Anterior cingulate cortex (tissue), 58 donors: Measurements from ENCODE around the gene RASGEF1C.

Source experiments
- DNase-seq, 58 donors: peaks; one replicate each; lab custom pipeline; 2025; lab: John Stamatoyannopoulos, UW

The RASGEF1C gene

GRCh38 chr5:180191716-180192115 lies 17.3 kb downstream of the RASGEF1C start:
- DNase-seq = no peak

GRCh38 chr5:180187767-180188166 lies 21.2 kb downstream of the RASGEF1C start:
- DNase-seq = no peak

- no peak for DNase-seq
These were observed 28.2 kb downstream of the RASGEF1C start for GRCh38 chr5:180180846-180181245.

GRCh38 chr5:180180421-180180820 lies 28.6 kb downstream of the RASGEF1C start:
- DNase-seq = no peak

GRCh38 chr5:180179442-180180420 lies 29.3 kb downstream of the RASGEF1C start:
- peak in 3 of 58 donors; percentile 26 to 56 (median 37) for DNase-seq

GRCh38 chr5:180178531-180179441 lies 30.2 kb downstream of the RASGEF1C start:
- DNase-seq = no peak

GRCh38 chr5:180176191-180176590 lies 32.8 kb downstream of the RASGEF1C start:
- no peak for DNase-seq

GRCh38 chr5:180175015-180175431 lies 34.0 kb downstream of the RASGEF1C start:
- no peak for DNase-seq

- DNase-seq = no peak
These were observed 34.4 kb downstream of the RASGEF1C start for GRCh38 chr5:180174587-180174972.

GRCh38 chr5:180173875-180174586 lies 35.0 kb downstream of the RASGEF1C start:
- DNase-seq = peak in 5 of 58 donors; percentile 35 to 46 (median 40)

GRCh38 chr5:180173198-180173544 lies 35.8 kb downstream of the RASGEF1C start:
- no peak for DNase-seq

- DNase-seq = peak in 24 of 58 donors; percentile 26 to 88 (median 44)
These were observed 36.4 kb downstream of the RASGEF1C start for GRCh38 chr5:180172447-180173197.

GRCh38 chr5:180171568-180172094 lies 37.4 kb downstream of the RASGEF1C start:
- peak in 2 of 58 donors; percentile 35 to 36 for DNase-seq

- DNase-seq = peak in 1 of 58 donors; percentile 71
These were observed 38.0 kb downstream of the RASGEF1C start for GRCh38 chr5:180170810-180171567.

- DNase-seq = peak in 48 of 58 donors; percentile 42 to 94 (median 76)
These were observed 38.8 kb downstream of the RASGEF1C start for GRCh38 chr5:180170106-180170809.

- peak in 1 of 58 donors; percentile 61 for DNase-seq
These were observed 39.5 kb downstream of the RASGEF1C start for GRCh38 chr5:180169248-180170105.

GRCh38 chr5:180168758-180169157 lies 40.3 kb downstream of the RASGEF1C start:
- no peak for DNase-seq
